ENCODE measurements around the gene SIRT4. TPM values are rescaled to one million over a fixed set of nuclear protein-coding genes. Genes with fewer than 3 reads are reported as not detected.

Gene SIRT4
- total RNA-seq, 1 donor from 2014 or later, result 3.2 TPM

DNA sequence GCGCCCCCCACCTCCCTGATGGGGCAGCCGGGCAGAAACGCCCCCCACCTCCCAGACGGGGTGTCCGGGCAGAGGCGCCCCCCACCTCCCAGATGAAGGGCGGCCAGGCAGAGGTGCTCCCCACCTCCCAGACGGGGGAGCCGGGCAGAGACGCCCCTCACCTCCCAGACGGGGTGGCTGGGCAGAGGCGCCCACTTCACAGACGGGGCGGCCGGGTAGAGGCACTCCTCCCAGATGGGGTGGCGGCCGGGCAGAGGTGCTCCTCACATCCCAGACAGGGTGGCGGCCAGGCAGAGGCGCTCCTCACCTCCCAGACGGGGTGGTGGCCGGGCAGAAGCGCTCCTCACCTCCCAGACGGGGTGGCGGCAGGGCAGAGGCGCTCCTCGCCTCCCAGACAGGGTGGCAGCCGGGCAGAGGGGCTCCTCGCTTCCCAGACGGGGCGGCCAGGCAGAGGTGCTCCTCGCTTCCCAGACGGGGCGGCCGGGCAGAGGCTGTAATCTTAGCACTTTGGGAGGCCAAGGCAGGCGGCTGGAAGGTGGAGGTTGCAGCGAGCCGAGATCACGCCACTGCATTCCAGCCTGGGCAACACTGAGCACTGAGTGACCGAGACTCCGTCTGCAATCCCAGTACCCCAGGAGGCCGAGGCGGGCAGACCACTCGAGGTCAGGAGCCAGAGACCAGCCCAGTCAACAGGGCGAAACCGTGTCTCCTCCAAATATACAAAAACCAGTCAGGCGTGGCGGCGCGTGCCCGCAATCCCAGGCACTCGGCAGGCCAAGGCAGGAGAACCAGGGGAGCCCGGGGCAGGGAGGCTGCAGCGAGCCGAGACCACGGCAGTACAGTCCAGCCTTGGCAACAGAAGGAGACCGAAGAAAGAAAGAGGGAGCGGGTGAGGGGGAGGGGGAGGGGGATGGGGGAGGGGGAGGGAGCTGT lies 23.7 kb upstream of the SIRT4 start:
- DNase-seq (ENCODE audit: low read depth in 2 of 2), result no peak

DNA sequence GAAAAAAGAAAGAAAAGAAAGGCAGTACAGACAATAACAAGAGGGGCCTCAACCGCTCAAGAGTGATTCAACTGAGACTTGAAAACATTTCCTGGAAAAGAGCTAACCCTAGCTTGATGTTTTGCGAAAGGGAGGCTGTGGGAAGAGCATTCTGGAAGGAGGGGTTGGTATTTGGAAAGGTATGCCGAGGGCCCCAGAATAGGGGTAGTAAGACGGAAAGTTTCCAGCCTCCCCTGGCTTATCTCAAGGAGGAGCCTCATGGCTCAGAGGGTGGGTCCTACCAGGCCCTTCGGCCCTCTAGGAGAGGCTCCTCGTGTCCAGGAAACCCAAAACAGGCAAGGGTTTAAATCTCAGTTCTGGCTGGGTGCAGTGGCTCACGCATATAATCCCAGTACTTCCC lies 18.8 kb upstream of the SIRT4 start:
- no peak for DNase-seq (ENCODE audit: low read depth in 2 of 2)

- no peak for DNase-seq (ENCODE audit: low read depth in 2 of 2)
Measured at GRCh38 chr12:120284381-120284780, 17.7 kb upstream of the SIRT4 start.

DNA sequence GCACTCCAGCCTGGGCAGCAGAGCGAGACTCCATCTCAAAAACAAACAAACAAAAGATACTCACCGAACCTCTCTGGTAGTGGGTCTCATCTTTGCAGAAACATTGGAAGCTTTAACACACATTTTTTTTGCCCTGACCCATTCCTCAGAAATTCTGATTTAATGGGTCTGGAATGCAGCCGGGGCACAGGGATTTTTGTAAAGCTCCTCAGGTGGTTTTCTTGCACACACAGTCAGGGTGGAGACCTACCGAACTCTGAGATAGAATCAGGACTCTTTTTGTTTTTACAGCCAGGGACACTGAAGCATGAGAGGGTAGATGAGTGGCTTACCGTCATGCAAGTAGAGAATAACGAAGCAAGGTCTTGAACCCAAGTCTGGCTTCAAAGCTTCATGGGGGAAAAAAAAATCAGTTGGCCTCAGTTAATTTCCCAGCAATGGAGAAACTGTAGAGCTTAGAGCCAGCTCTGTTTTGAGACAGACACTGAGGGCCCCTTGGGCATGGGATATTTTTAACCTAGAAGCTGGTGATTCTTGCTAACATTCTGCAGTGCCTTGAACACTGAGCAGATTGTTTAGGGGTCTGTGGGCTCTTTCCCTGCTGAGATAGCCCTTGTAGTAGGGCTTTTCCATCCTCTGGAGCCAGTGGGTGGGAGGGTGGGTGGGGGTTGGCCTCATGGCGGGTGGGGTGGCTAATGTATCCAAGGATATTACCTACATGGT lies 15.2 kb upstream of the SIRT4 start:
- DNase-seq (ENCODE audit: low read depth in 2 of 2), result no peak

DNA sequence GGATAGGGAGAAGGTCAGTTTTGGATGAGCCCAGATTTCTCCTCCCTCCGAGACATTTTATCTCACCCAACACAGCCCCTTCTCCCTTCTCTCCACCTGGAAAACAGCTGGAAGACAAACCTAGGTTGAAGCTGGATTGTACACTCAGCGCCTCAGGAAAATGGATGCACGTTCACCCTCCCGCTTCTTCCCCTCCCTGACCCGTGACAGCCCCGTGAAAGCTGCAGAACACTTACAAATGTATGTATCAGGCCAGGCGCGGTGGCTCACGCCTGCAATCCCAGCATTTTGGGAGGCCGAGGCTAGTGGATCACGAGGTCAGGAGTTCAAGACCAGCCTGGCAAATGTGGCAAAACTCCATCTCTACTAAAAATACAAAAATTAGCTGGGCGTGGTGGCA lies 14.6 kb upstream of the SIRT4 start:
- DNase-seq (ENCODE audit: low read depth in 2 of 2), result no peak

GRCh38 chr12:120290609-120291305 lies 11.4 kb upstream of the SIRT4 start:
- peak; percentile 8 to 10 for DNase-seq (ENCODE audit: low read depth in 2 of 2)

DNA sequence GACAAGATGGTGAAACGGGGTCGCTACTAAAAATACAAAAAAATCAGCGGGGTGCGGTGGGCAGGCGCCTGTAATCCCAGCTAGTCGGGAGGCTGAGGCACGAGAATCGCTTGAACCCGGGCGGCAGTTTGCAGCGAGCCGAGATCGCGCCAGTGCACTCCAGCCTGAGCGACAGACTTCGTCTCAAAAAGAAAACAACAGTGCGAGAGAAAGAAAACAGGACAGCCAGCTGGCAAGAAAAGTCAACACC lies 9.8 kb upstream of the SIRT4 start:
- peak in 1 of 2 donors; percentile 55 for DNase-seq (ENCODE audit: low read depth in 2 of 2)

DNA sequence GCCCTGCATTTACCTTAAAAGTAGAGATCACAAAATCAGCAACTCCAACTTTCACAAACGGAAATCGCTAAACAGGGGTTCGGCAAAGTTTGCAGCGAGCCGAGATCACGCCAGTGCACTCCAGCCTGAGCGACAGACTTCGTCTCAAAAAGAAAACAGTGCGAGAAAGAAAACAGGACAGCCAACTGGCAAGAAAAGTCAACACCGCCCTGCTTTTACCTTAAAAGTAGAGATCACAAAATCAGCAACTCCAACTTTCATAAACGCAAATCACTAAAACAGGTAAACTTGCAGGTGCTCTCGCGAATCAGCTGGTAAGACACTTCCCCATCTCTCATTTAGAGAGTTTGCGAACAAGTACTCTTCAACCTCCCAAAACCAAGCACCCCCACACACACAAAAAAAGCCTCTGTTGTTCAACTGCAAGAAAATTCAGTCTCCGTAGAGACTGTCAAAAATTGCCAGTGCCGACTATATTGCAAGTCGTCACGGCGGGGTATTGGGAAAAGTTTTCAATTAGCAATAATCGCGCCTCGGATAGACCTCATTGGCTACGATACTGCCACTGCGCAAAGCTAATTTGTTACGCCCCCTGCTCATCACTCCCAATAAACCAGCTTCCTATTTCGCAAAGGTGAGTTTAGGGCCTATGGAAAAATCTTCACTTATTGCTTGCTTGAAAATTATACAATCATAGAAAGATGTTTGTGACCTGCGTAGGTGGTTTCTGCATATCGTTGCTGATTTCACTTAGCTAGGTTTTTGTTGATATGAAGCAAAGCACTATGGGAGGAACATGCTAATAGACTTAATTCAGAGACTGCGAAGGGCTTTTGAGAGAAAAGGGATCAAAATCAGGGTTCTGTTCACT lies 9.2 kb upstream of the SIRT4 start, which contains the start of gene RNU4-1:
RNU4-1 (minus strand) TSS at position 577 of the 871 bp plus-strand sequence.
- peak; percentile 88 to 93 for DNase-seq (ENCODE audit: low read depth in 2 of 2)

DNA sequence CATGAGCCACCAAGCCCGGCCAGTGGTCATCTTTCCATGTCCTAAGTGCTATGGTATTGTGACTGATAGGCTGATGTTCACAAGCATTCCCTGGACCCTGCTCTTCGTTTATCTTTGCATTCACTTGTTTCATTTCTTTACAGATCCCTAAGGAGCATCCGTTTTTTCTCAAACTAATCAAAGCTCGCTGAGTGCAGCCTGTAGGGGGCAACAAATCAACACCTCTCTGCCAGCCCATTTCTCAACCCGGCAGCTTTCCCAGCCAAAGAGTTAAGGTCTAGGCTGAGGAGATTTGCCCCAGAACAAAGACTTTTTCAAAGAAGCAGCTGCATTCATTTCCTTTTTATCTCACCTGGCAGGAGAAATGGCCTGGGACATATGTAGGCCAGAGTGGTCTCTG lies 12.1 kb downstream of the SIRT4 start:
- DNase-seq (ENCODE audit: low read depth in 2 of 2), result peak in 1 of 2 donors; percentile 24

- DNase-seq (ENCODE audit: low read depth in 2 of 2), result peak in 1 of 2 donors; percentile 11
Measured at GRCh38 chr12:120316798-120317223, 14.7 kb downstream of the SIRT4 start.

DNA sequence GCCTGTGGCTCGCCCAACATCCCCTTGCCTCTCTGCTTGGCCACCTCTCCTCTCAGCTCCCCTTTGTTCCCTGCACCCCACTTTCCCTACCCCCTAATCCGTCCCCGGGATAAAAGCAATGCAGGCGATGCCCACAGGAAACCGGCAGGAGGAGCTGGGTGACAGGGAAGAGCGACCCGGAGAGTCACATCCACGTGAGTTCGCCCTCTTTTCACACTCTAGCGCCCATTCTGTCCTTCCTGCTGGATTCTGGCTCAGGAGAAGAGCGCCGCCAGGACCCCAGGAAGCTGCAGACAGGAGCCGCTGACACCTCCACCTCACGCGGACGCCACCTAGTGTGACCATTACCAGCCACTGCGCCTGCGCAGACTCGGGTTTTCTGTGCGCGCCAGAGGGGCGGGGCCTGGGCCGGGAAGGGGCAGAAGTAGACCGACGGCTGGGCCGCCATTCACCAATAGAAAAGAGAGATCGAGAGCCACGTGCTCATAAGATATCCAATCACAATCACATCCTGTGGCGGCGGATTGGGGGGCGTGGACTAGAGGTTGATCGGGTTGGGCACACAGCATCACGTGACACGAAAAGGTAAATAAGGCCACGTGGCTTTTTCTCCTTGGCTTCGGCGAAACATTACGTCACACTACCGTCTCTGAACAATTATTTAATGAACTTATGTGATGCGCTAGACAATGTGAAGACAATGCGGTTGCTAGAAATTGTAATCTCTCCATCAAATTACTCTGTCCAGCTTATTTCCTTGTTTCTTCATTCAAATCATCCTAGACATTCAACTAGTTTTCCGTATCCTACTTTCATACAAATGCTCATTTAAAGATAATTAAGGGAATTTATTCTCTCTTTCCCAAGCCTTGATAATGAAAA lies 15.3 kb downstream of the SIRT4 start:
- DNase-seq (ENCODE audit: low read depth in 2 of 2), result peak; percentile 99 to 100

GRCh38 chr12:120321382-120322202 lies 19.5 kb downstream of the SIRT4 start:
- DNase-seq (ENCODE audit: low read depth in 2 of 2), result no peak

GRCh38 chr12:120323772-120324171 lies 21.7 kb downstream of the SIRT4 start:
- DNase-seq (ENCODE audit: low read depth in 2 of 2), result no peak

GRCh38 chr12:120324841-120325417 lies 22.8 kb downstream of the SIRT4 start:
- no peak for DNase-seq (ENCODE audit: low read depth in 2 of 2)

DNA sequence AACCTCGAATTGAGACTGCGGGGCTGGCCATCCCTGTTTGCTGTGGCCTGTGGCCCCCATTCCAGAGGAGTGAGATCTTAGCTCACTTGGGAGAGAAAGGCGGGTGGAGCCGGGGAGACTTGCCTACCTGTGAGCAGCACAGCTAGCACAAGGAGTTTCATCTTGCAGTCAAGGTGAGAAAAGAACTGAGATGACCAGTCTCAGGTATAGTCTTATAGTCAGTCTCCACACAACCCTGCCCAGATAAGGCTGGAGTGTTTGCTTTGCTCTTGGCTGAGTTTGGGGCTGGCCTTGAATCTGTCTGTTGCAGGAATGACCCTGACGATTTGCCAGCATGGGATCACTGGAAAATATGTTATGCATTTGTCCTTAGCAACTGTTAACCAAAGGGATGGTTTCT lies 25.5 kb downstream of the SIRT4 start, which contains the start of gene PLA2G1B:
PLA2G1B (minus strand) TSS at position 187 of the 400 bp plus-strand sequence; CDS start at position 161, 26 bp downstream.
- no peak for DNase-seq (ENCODE audit: low read depth in 2 of 2)

- DNase-seq (ENCODE audit: low read depth in 2 of 2), result no peak
Measured at GRCh38 chr12:120328228-120328627, 26.1 kb downstream of the SIRT4 start.

DNA sequence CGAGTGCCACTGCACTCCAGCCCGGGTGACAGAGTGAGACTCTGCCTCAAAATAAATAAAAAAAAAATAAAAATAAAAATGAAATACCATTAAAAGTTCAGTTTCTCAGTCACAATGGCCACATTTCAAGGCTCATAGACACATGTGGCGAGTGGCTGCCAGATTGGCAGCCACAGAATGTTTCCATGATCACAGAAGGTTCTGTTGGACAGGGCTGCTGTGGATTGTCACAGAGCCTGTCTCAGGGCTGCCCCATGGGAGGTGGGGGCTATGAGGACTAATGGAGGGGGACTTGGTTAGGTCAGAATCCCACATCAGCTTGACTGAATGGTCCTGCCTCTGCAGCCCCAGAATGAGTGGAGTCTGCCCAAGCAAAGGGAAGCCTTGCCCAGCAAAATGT lies 29.3 kb downstream of the SIRT4 start:
- DNase-seq (ENCODE audit: low read depth in 2 of 2), result no peak

GRCh38 chr12:120332041-120332440 lies 29.9 kb downstream of the SIRT4 start:
- DNase-seq (ENCODE audit: low read depth in 2 of 2), result no peak

- DNase-seq (ENCODE audit: low read depth in 2 of 2), result no peak
Measured at GRCh38 chr12:120332523-120332922, 30.4 kb downstream of the SIRT4 start.
